ENCODE measurements around the gene NAP1L5. TPM values are rescaled to one million over a fixed set of nuclear protein-coding genes. Genes with fewer than 3 reads are reported as not detected.

NAP1L5 gene
- total and polyA plus RNA-seq, 9 of the 15 experiments (the other 6 are each of a cell fraction or from before 2014, with no cell fraction given) = 2.4 to 10.6 (median 7.0) TPM

GRCh38 chr4:88698519-88698918 lies 890 bp upstream of the NAP1L5 start (continued):
- TF ChIP-seq ELK3 (CRISPR knock-in tag; IDR thresholded peaks at IDR 0.05) (no peak), E2F6 (IDR thresholded peaks at IDR 0.05; ENCODE audit: borderline replicate concordance in 1 of 2, extremely low read depth in 1 of 2, insufficient read depth in 1 of 2, insufficient read length in 1 of 2, low read depth in 1 of 2, low read length in 1 of 2, poor library complexity in 1 of 2, severe bottlenecking in 1 of 2) (peak in 1 of 2 experiments; percentile 43), TRIM24 (IDR thresholded peaks at IDR 0.05) (peak in 1 of 2 experiments; percentile 39; a peak in 2 of 4 replicates), LARP7 (IDR thresholded peaks at IDR 0.05) (no peak), EGR1 (conservative IDR thresholded peaks at IDR 0.05) (peak; percentile 41; the same call in 1 of the 2 replicates), KLF1 (tag; IDR thresholded peaks at IDR 0.05) (no peak), CHD1 (IDR thresholded peaks at IDR 0.05; ENCODE audit: low read length) (no peak), TCF15 (CRISPR knock-in tag; IDR thresholded peaks at IDR 0.05) (no peak), CHAMP1 (IDR thresholded peaks at IDR 0.05) (no peak), ARID1B (IDR thresholded peaks at IDR 0.05) (peak; percentile 68), NCOR1 (IDR thresholded peaks at IDR 0.05) (peak; percentile 47; the same call in 1 of the 2 replicates), ZNF280A (IDR thresholded peaks at IDR 0.05; ENCODE audit: low read depth, partially characterized antibody) (no peak), CBFA2T3 (IDR thresholded peaks at IDR 0.05) (peak; percentile 85), NFE2 (IDR thresholded peaks at IDR 0.05; ENCODE audit: low read depth) (no peak), ZNF175 (CRISPR knock-in tag; IDR thresholded peaks at IDR 0.05; ENCODE audit: low read depth) (no peak), SMARCB1 (IDR thresholded peaks at IDR 0.05; ENCODE audit: insufficient read length, low read depth) (no peak), DACH1 (IDR thresholded peaks at IDR 0.05; ENCODE audit: partially characterized antibody) (no peak), ZC3H11A (IDR thresholded peaks at IDR 0.05; ENCODE audit: low read depth, low read length) (no peak), ZNF518B (CRISPR knock-in tag; IDR thresholded peaks at IDR 0.05) (no peak), ZNF316 (IDR thresholded peaks at IDR 0.05) (no peak)

All from K562 (cell line).